ENCODE results near the gene TXNDC5.

TXNDC5 gene

GRCh38 chr6:7851780-7852179 lies 58.8 kb downstream of the TXNDC5 start:
- in situ Hi-C loops (cut with HindIII; ENCODE audit: low pct_unique_long_range_greater_than_20kb, low sequenced_read_pairs) = no loop called here
- no peak for TF ChIP-seq JUND (IDR thresholded peaks at IDR 0.05; ENCODE audit: low read depth)
- no peak for DNase-seq (ENCODE audit: low read depth in 1 of 2, low spot score in 1 of 2)

- no peak for DNase-seq (ENCODE audit: low read depth in 1 of 2, low spot score in 1 of 2)
- in situ Hi-C loops (cut with HindIII; ENCODE audit: low pct_unique_long_range_greater_than_20kb, low sequenced_read_pairs) = no loop called here
Measured at GRCh38 chr6:7848229-7848628, 62.4 kb downstream of the TXNDC5 start.

GRCh38 chr6:7846966-7847818 lies 63.4 kb downstream of the TXNDC5 start:
- TF ChIP-seq JUND (IDR thresholded peaks at IDR 0.05; ENCODE audit: low read depth) = no peak
- in situ Hi-C loops (cut with HindIII; ENCODE audit: low pct_unique_long_range_greater_than_20kb, low sequenced_read_pairs) = no loop called here

More at GRCh38 chr6:7848229-7848628, 62.4 kb downstream of the TXNDC5 start:
- no peak for TF ChIP-seq JUND (IDR thresholded peaks at IDR 0.05; ENCODE audit: low read depth)

GRCh38 chr6:7841781-7842468 lies 68.7 kb downstream of the TXNDC5 start:
- DNase-seq (ENCODE audit: low read depth in 1 of 2, low spot score in 1 of 2) = no peak
- in situ Hi-C loops (cut with HindIII; ENCODE audit: low pct_unique_long_range_greater_than_20kb, low sequenced_read_pairs) = no loop called here
- TF ChIP-seq JUND (IDR thresholded peaks at IDR 0.05; ENCODE audit: low read depth) = no peak

More at GRCh38 chr6:7846966-7847818, 63.4 kb downstream of the TXNDC5 start:
- DNase-seq (ENCODE audit: low read depth in 1 of 2, low spot score in 1 of 2) = no peak

- in situ Hi-C loops (cut with HindIII; ENCODE audit: low pct_unique_long_range_greater_than_20kb, low sequenced_read_pairs) = no loop called here
- no peak for DNase-seq (ENCODE audit: low read depth in 1 of 2, low spot score in 1 of 2)
- TF ChIP-seq JUND (IDR thresholded peaks at IDR 0.05; ENCODE audit: low read depth) = no peak
Measured at GRCh38 chr6:7836371-7837026, 74.1 kb downstream of the TXNDC5 start.

GRCh38 chr6:7833751-7834070 lies 76.9 kb downstream of the TXNDC5 start:
- TF ChIP-seq JUND (IDR thresholded peaks at IDR 0.05; ENCODE audit: low read depth) = no peak
- in situ Hi-C loops (cut with HindIII; ENCODE audit: low pct_unique_long_range_greater_than_20kb, low sequenced_read_pairs) = no loop called here
- no peak for DNase-seq (ENCODE audit: low read depth in 1 of 2, low spot score in 1 of 2)

GRCh38 chr6:7832904-7833750 lies 77.5 kb downstream of the TXNDC5 start:
- in situ Hi-C loops (cut with HindIII; ENCODE audit: low pct_unique_long_range_greater_than_20kb, low sequenced_read_pairs) = no loop called here
- no peak for TF ChIP-seq JUND (IDR thresholded peaks at IDR 0.05; ENCODE audit: low read depth)
- DNase-seq (ENCODE audit: low read depth in 1 of 2, low spot score in 1 of 2) = no peak

Measured in T47D (cell line).